PC-3 (cell line): ENCODE results near the gene EXOC2. TPM values are rescaled to one million over a fixed set of nuclear protein-coding genes. Genes with fewer than 3 reads are reported as not detected.

Experiments
- ATAC-seq: fragments of 200-7000 bp; cut with Tn5 transposase; 2 replicates; pipeline ENCODE4 v1.9.1; 2020; ENCODE audit warnings: mild to moderate bottlenecking, moderate library complexity
- BruUV-seq: library from RNA; stranded (reverse); fragments of 400-500 nt; replicated peaks from 2 replicates; lab custom pipeline; 2021; lab: Mats Ljungman, UMichigan
- CTCF ChIA-PET: fragments of 300-600 bp; sonication (Branson Sonifier 250); formaldehyde crosslinking; loops from one replicate; lab custom pipeline; 2022; ENCODE audit warnings: antibody characterized with exemption; lab: Charles Lee
- POLR2A ChIA-PET: fragments of 300-600 bp; sonication (Branson Sonifier 250); formaldehyde crosslinking; loops from one replicate; lab custom pipeline; 2022; ENCODE audit warnings: antibody characterized with exemption; ENCODE audit not compliant: unreplicated experiment; lab: Charles Lee
- DNase-seq: peaks from one replicate; pipeline ENCODE4 v3.0.0-alpha.2; 2015
- H2AFZ ChIP-seq: fragments of 300-600 bp; sonication (generic); 2 replicates; pipeline ENCODE4 v1.6.0; 2016; ENCODE audit warnings: antibody characterized with exemption, low read length
- H3F3A ChIP-seq: fragments of 300-600 bp; sonication (generic); one replicate; pipeline ENCODE4 v1.6.0; 2017; ENCODE audit warnings: antibody characterized with exemption, low read length, control low read depth, mild to moderate bottlenecking; ENCODE audit not compliant: unreplicated experiment
- H3K27ac ChIP-seq: fragments of 300-600 bp; sonication (generic); 2 replicates; pipeline ENCODE4 v1.5.1; 2016; ENCODE audit warnings: mild to moderate bottlenecking, low read length
- H3K27me3 ChIP-seq: fragments of 300-600 bp; sonication (generic); 2 replicates; pipeline ENCODE4 v1.6.1; 2016; ENCODE audit warnings: low read length, mixed read lengths
- H3K36me3 ChIP-seq: fragments of 300-600 bp; sonication (generic); 2 replicates; pipeline ENCODE4 v1.6.1; 2016; ENCODE audit warnings: low read depth, mixed run types, low read length, mixed read lengths
- H3K4me1 ChIP-seq: fragments of 300-600 bp; sonication (generic); 2 replicates; pipeline ENCODE4 v1.5.1; 2016; ENCODE audit warnings: low read length; ENCODE audit not compliant: insufficient read depth
- H3K4me2 ChIP-seq: fragments of 300-600 bp; sonication (generic); 2 replicates; pipeline ENCODE4 v1.6.0; 2016; ENCODE audit warnings: low read length
- H3K4me3 ChIP-seq: fragments of 300-600 bp; sonication (generic); 2 replicates; pipeline ENCODE4 v1.5.1; 2016; ENCODE audit warnings: mild to moderate bottlenecking, low read length, mixed read lengths
- H3K79me2 ChIP-seq: fragments of 300-600 bp; sonication (generic); 2 replicates; pipeline ENCODE4 v1.6.1; 2017; ENCODE audit warnings: low read length, mixed read lengths
- H3K9ac ChIP-seq: fragments of 300-600 bp; sonication (generic); 2 replicates; pipeline ENCODE4 v1.6.0; 2016; ENCODE audit warnings: mild to moderate bottlenecking, low read length
- H3K9me2 ChIP-seq: fragments of 300-600 bp; sonication (generic); replicated peaks from 2 replicates; pipeline ENCODE4 v1.6.1; 2016; ENCODE audit warnings: mixed run types, low read length, mixed read lengths
- H3K9me3 ChIP-seq: fragments of 300-600 bp; sonication (generic); 2 replicates; pipeline ENCODE4 v1.6.1; 2016; ENCODE audit warnings: low read length, mixed read lengths
- H4K20me1 ChIP-seq: fragments of 300-600 bp; sonication (generic); 2 replicates; pipeline ENCODE4 v1.6.1; 2016; ENCODE audit warnings: low read length, mixed read lengths
- CTCF ChIP-seq: fragments of 300-600 bp; sonication (generic); conservative IDR thresholded peaks from 2 replicates; pipeline ENCODE4 v1.5.1; 2017; ENCODE audit warnings: antibody characterized with exemption, low read depth, mild to moderate bottlenecking, low read length
- EZH2 ChIP-seq: fragments of 300-600 bp; sonication (generic); IDR thresholded peaks from one replicate; pipeline ENCODE4 v1.6.1; 2017; ENCODE audit warnings: antibody characterized with exemption, mild to moderate bottlenecking, low read length; ENCODE audit not compliant: unreplicated experiment
- EZH2phosphoT487 ChIP-seq: fragments of 300-600 bp; sonication (generic); IDR thresholded peaks from 2 replicates; pipeline ENCODE4 v1.6.1; 2018; ENCODE audit warnings: mild to moderate bottlenecking, antibody characterized with exemption, low read length, borderline replicate concordance
- intact Hi-C: fragments of 100-400 bp; cut with micrococcal nuclease; formaldehyde crosslinking; loops from 2 replicates; pipeline ENCODE4 v1.9.0; 2023
- total RNA-seq: library from RNA; depleted of rRNA; stranded (reverse); fragments of >200 nt; gene quantifications from 2 replicates; pipeline ENCODE4 v1.2.3, GENCODE V29; 2014

The EXOC2 gene
- total RNA-seq, 1 experiment from 2014 or later, result 27.7 TPM

GRCh38 chr6:706819-707381, 14.0 kb upstream of the EXOC2 start:
- POLR2A ChIA-PET, result no interaction called here
- ATAC-seq (no peak), DNase-seq (no peak)
- Histone ChIP-seq H3K27ac (no peak overlapping the region), H3F3A (no peaks in the 10 kb centered on the region), H3K9ac (no peak overlapping the region), H3K4me3 (no peak overlapping the region), H4K20me1 (no peaks in the 10 kb centered on the region), H3K27me3 (no peaks in the 10 kb centered on the region), H3K9me2 (no peaks in the 10 kb centered on the region), H3K4me2 (no peak overlapping the region), H3K36me3 (no peaks in the 10 kb centered on the region), H3K79me2 (no peaks in the 10 kb centered on the region), H3K9me3 (no peaks in the 10 kb centered on the region), H2AFZ (no peak overlapping the region), H3K4me1 (peaks cover 43% of the 10 kb centered on the region)
- no peak for TF ChIP-seq CTCF
- TF ChIP-seq EZH2phosphoT487, result no peak
- TF ChIP-seq EZH2, result no peak
- intact Hi-C loops, result no loop called here
- no TSS peak for BruUV-seq
- CTCF ChIA-PET, result no interaction called here

GRCh38 chr6:706146-706545, 13.2 kb upstream of the EXOC2 start:
- ATAC-seq (no peak), DNase-seq (peak; percentile 15)
- TF ChIP-seq CTCF (no peak), EZH2phosphoT487 (no peak), EZH2 (no peak)
- no TSS peak for BruUV-seq
- Histone ChIP-seq H3K4me2 (no peak overlapping the region), H2AFZ (no peak overlapping the region), H3K27me3 (no peaks in the 10 kb centered on the region), H3K79me2 (no peaks in the 10 kb centered on the region), H3K4me1 (peaks cover 43% of the 10 kb centered on the region), H3K9ac (no peak overlapping the region), H3K27ac (no peak overlapping the region), H3K9me2 (no peaks in the 10 kb centered on the region), H3F3A (no peaks in the 10 kb centered on the region), H3K4me3 (no peak overlapping the region), H3K9me3 (no peaks in the 10 kb centered on the region), H3K36me3 (no peaks in the 10 kb centered on the region), H4K20me1 (no peaks in the 10 kb centered on the region)
- POLR2A ChIA-PET, result interaction anchor here (0.7 kb wide), 1 partner anchor 53 kb away, joined by 3 read pairs; no protein-coding TSS in a partner anchor
- intact Hi-C loops, result no loop called here
- CTCF ChIA-PET, result no interaction called here

GRCh38 chr6:705047-705446, 12.1 kb upstream of the EXOC2 start:
- no peaks in the 10 kb centered on the region for H3K9me3 ChIP-seq
- no peak overlapping the region for H3K9ac ChIP-seq
- H2AFZ ChIP-seq, result peak overlapping the region; percentile 6; the same call in 1 of the 2 replicates
- intact Hi-C loops, result no loop called here
- peak overlapping the region; percentile 35; the same call in 1 of the 2 replicates for H3K4me2 ChIP-seq
- H3F3A ChIP-seq, result no peaks in the 10 kb centered on the region
- no peaks in the 10 kb centered on the region for H3K36me3 ChIP-seq
- ATAC-seq (no peak), DNase-seq (no peak)
- no TSS peak for BruUV-seq
- no peaks in the 10 kb centered on the region for H3K79me2 ChIP-seq
- no peaks in the 10 kb centered on the region for H3K27me3 ChIP-seq
- H4K20me1 ChIP-seq, result no peaks in the 10 kb centered on the region
- H3K9me2 ChIP-seq, result no peaks in the 10 kb centered on the region
- TF ChIP-seq EZH2phosphoT487 (no peak), EZH2 (no peak), CTCF (no peak)
- H3K4me3 ChIP-seq, result no peak overlapping the region
- POLR2A ChIA-PET, result no interaction called here
- H3K27ac ChIP-seq, result no peak overlapping the region
- CTCF ChIA-PET, result interaction anchor here (0.7 kb wide), 1 partner anchor 11 kb away, joined by 3 read pairs; no protein-coding TSS in a partner anchor
- peaks cover 37% of the 10 kb centered on the region for H3K4me1 ChIP-seq
